ENCODE data around the gene CACNA1E.

Gene CACNA1E

DNA sequence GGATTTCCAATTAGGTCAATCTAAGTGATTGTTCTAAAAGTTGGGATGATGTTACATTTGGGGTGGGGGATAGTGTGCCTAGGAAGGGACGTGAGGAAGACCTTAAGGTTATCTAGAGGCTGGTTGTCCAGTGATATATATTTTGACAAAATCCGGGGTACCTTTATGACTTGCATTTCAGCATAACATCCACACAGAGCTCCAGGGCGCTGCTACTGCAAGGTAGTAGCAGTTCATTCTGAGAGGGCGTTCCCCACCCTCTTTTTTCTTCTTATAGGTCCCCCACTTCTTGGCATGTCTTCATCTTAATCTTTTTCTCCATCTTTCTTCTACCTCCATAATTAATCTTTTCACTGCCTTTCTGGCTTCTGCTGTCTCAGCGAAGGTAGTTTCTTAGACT lies 161.9 kb downstream of the CACNA1E start:
- DNase-seq: no peak

DNA sequence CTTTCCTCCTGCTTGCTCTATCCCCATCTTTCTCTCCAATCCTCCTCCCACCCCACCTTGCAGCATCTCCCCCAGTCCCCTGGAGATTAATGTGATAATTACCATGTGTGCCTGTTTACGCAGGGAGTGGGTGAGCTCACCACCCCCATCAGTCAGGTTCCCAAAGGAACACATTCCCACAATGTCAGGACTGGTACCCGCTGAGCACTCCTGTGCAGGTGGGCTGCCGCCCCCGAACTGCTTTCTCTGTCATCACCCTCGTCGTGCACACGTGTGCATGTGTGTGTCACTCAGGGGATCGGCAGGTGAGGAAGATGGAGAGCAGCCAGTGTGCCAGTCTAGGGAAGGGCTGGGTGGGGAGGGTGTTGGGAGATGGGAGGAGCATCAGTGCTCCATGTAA lies 163.4 kb downstream of the CACNA1E start:
- DNase-seq: no peak

DNA sequence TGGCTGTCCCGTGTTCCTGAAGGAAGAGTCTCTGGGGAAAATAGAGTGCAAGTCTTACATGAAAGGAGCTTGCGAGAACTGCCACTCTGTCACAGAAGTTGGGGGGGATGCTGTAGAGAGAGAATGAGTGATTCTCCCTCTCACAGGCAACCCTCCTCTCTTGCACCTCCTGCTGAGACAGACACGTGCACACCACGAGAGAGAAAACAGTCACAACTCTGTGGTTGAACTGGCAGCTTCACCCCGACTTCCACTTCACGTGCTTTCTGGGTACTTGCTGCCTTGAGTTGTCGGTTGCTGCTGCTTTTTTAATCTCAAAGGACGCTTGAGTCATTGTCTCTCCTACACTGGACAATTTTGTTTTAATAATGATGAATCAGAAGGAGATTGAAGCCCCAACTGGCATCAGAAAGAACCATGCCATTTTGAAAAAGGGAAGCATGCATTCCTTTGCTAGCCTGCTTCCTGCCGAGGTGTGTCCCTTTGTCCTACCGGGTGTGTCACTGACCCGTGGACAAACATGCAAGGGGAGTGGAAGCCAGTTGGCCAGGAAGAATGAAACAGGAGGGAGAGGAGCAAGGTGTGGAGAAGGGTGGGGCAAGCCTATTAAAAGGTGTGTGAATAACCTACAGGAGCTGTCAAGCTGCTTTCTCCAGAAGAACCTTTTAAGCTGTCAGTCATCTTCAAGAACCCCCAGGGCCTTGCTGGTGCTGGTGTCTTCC lies 164.2 kb downstream of the CACNA1E start:
- DNase-seq: no peak

DNA sequence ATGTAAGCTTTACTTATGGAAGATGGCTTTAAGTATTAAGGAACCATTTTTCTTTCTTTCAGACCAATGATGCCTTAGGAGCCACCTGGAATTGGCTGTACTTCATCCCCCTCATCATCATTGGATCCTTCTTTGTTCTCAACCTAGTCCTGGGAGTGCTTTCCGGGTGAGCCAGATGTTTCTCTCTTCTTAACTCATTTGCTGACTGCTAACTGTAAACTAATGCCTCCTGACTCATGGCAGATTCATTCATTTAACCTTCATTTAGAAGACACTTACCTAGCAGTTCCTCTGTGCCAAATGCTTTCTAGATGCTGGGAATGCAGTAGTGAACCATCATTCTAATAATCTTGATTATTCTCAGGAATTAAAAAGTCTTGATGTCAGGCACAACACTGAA lies 168.0 kb downstream of the CACNA1E start:
- no peak for DNase-seq

DNA sequence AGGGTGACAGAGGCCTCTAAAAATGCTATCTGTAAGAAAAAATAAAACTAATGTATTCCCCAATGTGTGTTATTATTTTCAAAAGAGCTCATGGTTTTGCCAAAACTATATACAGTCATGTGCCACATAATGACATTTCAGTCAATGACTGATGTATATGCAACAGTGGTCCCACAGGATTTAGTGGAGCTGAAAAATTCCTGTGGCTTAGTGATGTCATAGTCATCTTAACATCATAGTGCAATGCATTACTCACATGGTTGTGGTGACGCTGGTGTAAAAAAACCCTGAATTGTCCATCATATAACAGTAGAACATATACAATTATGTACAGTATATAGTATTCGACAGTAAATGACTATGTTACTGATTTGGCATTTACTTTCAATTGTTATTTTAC lies 172.4 kb downstream of the CACNA1E start:
- DNase-seq: no peak

DNA sequence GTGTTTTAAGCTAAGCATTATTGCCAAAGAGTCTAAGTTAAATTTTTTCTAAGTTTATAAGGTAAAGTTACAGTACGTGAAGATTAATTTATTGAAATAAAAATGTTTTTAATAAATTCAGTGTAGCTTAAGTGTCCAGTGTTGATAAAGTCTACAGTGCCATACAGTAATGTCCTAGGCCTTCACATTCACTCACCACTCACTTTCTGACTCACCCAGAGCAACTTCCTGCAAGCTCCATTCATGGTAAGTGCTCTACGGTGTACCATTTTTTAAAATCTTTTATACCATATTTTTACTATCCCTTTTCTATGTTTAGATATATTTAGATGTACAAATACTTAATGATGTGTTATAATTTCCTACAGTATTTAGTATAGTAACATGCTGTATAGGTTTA lies 173.2 kb downstream of the CACNA1E start:
- no peak for DNase-seq

DNA sequence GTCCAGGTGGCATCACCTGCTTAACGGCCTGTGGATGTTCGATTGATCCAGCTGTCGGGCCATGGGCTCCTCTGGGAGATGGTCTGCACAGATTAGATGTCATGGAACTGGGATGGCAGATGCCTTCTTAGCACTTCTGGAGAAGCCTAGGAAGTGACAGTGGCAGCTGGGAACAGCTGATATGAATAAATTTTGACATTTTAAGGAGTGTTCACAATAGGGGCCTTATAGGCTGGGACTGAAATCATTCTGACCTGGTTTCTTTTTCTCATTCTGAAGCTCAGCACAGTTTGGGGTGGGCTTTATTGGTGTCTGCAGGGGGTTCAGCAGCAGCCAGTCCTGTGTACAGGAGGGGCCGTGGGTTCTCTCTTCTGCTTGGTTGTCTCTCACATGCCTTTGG lies 175.3 kb downstream of the CACNA1E start:
- DNase-seq: no peak

DNA sequence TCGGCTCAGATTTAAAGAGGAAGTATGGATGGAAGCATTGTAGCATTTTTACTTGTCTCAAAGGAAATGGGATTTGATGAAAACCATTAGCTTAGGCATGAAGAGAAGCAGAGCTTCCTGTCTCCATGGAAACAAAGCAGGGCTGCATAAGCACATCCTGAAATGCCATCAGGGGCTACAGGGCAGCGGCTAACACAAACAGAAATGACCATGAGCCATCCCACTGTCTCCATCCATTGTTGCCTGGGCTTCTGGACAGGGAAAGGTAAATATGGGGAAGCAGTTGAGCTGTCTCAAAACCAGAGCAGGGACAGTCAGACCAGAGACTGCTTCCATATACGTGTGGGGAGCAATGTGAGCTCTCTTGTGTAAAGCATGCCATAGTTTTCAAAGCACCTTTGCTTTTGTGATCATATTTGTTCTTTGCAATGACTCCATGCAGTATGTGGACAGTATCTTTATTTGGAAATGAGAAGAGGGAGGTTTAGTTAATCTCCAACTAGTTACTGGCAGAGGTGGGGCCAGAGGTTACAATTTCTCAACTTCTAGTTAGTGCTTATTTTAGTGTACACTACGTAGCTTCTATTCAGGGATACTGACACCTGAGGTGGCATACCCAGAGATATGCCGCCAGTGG lies 176.1 kb downstream of the CACNA1E start:
- no peak for DNase-seq

DNA sequence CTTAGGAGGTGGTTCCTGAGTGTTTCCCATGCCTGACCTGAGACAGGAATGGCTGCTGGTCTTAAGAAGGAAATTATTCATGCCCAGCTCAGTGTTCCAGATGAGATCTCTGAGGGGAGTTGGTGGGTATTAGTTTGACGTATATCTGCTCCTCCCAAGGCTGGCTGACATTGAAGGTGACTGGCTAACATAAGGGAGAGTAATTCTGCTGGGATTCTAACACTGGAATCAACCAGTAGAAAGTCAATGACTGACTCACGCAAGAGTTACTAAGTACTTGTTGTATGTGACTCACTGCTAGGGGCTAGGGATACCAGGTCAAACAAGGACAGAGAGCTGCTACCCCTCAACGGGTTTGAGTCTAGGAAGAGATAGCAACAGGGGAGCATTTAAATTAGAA lies 177.3 kb downstream of the CACNA1E start:
- no peak for DNase-seq

DNA sequence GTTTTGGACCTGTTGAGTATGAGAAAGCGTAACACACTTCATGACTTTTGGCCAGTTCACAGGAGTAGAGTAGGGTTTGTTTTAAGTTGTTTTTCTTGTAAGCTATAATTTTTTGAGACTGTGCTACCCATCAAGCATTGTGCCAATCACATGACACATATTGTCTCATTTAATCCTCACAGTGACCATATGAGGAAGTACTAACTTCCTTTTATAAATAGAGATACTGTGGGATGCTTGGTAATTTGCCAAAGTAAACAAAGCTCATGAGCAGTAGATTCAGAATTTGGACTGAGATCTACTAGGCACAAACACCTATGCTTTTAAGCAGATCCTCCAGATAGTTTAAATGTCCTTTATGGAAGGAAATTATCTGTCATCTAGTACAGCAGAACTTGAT lies 178.3 kb downstream of the CACNA1E start:
- no peak for DNase-seq

DNA sequence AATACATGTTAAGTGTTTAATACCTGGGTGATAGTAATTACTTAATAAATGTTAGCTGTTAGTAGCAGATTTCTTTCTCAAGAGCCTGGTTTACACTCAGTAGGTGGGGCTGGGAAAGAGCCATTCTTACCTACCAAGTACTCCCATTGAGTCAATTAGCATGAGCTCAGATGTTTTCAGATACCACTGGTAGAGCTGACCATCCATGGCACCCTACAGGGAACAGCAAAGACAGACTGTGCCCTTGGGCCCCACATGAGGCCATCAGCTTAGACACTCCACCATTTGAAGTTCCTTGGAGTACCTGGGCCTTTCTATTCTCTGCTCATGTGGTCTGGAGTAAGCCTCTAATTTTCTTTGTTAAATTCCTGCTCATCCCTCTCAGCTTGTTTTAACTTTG lies 179.3 kb downstream of the CACNA1E start:
- DNase-seq: no peak

DNA sequence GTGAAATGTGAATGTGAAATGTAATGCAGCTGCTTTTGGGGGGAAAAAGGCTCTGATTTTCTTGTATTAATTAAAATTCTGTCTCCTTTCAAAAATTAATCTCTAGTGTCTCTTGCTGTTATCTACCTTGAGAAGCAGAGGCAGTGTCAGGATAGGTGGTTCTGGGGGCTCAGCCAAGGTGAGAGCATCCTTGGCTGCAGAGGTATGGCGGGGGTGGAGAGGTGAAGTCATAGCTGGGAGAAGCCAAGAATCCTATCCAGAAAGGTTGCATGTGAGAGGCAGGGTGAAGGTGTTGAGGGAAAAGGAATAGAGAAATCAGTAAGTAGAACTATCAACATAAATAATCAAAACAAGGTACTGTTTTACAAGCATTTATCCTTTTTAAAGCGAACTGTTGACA lies 181.2 kb downstream of the CACNA1E start:
- no peak for DNase-seq

DNA sequence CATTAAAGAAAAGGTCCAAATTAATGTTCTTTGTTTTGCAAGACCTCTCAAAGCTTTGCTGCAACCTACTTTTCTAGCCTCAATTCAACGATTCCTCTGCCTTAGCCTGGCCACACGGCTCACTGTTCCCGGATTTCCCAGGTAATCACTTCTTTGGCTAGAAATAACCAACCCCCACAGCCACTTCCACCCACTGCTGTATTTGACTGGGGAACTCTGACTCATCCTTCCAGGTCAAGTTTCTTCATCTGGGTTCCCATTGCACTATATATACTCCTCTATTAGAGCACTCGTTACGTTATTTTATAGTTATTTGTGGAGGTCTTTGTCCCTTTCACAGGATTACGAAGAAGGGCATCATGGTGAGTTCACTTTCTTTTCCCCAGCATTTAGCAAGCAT lies 185.9 kb downstream of the CACNA1E start:
- DNase-seq: no peak

DNA sequence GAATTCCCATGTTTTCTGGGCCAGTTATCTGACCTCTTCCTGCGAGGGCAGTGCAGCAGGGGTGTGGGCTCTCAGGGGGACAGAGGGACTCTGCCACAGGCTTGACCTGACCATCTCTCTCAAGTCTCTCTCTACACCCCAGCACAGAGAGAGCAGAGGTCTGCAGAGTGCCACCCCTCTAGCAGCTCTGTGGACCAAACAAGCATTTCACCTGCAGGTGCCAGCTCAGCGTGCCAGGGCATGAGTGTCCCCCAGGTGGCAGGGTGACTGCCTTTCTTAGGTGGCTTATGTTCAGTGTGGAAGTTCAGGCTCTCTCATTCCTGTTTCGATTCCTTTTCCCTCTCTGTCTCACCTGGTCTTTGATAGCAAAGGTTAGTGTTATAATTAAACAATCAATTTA lies 191.3 kb downstream of the CACNA1E start:
- no peak for DNase-seq

DNA sequence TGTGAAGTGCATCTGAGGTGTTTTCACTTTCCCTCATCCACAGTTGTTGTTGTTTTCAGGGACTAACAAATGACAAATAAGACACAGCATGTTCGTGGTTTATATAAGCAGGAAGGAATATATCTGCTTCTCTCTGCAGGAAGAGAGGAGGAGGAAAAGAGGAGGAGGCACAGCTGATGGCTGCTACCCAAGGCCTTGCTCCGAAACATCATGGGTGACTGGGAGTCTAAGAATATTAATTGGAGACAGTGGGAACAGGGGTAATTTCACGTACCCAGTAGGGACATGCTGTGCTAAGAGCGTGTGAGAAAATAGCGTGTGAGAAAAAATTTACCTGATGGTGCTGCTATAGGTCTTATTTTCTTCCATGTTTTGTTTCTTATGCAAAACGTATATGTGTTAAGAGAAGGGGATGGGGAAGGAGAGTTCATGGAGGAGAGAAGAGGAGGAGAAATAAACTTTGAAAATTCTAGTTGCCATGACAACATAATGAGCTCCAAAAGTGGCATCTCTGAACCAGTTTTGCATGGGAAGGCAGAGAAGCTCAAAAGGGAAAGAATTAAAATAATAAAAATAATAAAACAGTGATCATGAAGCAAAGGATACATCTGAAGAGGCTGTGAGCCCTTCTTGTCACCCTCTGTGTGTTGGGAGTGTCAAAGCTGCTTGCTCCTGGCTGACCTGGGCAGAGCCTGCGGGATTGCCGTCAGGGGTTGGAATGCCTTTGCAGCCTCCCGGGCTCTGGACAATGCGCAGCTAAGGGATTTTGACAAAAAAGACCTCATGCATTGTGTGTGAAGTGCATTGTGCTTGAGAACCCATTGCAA lies 192.0 kb downstream of the CACNA1E start:
- DNase-seq: no peak

DNA sequence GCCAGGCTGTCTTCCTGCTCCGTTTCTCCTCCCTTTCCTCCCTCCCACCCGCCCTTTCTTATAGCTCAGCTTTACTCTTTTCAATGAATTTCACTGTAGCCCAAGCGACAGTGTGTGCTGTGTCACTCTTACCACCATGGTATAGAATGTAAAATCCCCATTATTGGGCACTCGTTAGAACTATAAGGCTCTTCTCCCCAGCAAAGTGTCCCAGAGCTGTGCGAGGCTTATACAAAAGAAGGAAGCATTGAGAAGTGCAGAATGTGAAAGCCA lies 192.5 kb downstream of the CACNA1E start:
- DNase-seq: no peak

DNA sequence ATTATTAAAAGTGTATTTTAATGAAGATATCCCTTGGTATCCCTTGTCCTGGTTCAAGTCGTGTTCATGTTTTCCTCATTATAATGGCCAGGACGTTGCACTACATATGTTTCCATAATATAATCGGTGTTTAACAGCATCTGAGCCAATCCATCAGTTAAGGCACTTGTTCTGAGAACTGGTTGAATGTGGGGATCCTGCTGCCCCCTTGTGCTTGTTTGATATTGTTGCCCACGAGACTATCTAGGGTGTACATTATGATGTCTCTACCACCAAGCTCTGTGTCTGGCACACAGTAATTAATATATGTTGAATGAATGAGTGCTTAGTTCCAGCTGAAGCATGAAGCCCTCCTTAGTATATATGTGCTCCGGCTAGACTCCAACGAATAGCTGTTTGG lies 193.0 kb downstream of the CACNA1E start:
- DNase-seq: no peak

DNA sequence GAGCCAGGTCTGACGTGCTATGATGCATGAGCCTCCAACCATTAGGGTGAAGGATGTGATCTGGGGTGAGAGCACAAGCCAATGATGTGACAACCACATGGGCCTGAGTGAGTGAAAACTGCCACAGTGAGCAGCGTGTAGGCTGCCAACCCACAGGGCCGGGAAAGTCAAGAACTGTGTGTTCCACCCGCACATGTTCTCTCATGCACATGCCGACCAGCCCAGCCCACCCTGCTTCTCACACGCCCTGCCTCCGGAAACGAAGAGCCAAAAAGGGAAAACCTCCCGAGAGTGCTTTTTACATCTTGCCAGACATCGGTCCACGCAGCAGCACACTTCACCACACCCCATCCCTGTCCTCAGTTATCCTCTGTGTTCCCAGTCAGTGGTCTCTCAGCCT lies 197.0 kb downstream of the CACNA1E start:
- DNase-seq: no peak

DNA sequence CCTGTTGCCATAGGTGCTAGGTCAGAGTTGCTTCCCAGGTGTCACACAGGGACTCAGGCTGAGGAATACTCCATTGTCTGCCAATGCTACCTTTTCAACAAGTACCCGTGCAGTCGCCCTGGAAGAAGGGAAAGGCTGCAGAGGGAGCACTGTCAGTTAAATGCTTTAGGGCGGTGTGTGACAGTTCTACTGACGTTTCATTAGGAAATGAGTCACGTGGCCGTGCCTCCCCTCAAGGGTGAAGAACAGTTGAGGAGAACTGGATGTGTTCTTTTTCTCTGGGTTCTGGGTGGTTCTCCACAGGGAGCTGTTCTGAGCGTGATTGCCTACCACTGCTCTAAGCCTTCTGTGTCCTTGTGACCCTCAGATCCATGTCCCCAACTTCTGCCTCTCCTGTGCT lies 197.6 kb downstream of the CACNA1E start:
- DNase-seq: no peak

DNA sequence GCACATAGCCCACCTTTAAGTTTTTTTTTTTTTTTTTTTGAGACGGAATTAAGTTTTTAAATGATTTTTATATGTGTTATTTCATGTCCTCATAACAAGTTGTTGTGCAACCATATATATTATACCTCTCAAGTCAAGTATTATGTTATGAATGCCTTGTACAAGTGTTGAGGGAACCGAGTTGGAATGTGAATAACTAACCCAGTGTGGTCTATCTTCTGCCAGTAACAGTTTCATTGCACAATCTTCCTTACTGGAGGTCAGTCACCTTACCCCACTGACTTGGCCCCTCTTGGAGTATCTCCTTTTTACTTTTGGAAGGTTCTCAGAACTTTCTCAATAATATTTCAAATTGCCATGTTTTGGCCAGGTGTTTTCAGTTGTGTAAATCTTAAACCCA lies 201.9 kb downstream of the CACNA1E start:
- DNase-seq: no peak

DNA sequence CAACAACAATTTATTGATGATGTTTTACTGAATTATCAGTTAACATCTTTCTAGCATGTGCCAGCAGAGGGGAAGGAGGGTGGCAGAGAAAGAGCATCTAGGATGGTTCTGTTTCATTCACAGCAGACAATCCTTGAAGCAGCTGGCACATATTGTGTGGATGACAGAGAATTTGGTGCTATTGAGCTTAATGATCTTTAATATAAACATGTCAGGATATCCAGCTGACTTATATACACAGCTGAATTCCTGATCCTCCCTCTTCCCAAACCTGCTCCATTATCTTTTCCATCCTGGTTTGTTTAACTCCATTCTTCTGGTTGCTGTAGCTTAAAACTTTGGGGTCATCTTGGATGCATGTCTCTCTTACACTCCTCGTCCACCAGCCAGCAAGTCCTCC lies 218.6 kb downstream of the CACNA1E start:
- no peak for DNase-seq

DNA sequence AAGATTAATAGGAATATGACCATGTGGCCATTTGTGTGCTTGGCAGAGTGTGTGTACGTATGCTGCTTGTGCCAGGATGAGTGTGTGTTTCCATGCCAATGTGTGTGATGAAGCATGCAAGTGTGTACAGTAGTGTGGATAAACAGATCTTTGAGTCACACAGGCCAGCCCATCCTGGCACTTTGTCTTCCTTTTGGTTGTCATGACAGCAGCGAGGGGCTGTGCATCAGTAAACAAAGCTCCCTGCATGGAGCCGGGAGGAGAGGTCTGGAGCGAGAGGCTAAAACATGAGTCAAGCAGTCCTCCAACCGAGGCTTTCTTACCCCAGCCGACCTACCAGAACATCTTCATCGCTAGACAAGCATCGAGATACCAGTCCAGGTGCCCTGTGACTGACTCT lies 221.2 kb downstream of the CACNA1E start:
- DNase-seq: no peak

DNA sequence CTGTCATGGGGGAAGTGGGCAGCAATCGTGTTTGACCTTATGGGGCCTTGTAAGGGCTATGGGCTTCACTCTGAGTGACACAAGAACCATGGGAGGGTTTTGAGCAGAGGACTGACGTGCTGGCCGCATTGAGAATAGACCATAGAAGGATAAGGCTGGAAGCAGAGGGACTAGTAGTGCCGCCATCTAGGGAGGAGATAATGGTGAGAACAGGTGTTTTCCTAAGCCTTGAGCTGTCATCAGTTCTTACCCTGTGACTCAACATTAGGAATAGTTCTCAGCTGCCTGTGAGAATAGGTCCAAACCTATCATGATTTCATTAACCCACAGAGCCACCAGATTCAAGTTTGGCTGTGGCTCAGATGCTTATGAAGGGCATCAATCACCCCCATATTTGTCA lies 228.5 kb downstream of the CACNA1E start:
- no peak for DNase-seq

DNA sequence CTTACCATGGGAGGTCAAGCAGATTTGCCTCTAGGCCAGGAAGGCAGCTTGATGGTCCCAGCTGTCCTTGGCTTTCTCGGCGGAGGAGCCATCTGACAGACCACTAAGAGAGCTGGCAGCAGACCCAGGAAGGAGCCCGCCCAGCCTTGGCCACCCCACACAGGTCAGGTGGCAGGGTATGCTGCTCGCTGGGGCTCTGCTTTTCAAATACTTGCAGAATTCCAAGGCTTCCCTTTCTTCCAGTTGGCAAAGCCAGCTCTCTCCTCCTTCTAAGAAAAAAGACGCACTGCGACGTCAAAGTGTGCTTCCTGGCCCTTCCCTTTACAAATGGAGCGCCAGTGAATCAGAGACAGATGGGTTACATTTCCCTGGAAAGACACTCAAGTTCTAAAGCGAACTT lies 229.4 kb downstream of the CACNA1E start:
- no peak for DNase-seq

DNA sequence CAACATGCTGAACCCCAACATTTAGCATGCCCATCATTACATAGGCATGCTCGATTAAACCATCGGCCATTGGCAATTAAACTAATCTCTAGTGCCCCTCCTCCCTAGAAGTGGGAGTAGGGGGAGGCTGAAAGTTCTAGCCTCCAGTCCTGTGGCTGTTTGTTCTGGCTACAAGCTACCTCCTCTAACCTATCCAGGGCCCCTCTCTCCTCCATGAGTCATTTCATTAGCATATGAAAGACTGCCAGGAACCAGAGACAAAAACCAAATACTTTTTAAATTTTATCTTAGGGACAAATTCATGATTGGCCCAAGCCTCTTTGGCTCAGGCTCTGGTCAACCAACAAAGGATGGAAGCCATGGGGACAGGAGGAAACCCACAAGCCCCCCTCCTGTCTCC lies 231.1 kb downstream of the CACNA1E start:
- DNase-seq: no peak

Measured in stimulated activated naive CD4-positive, alpha-beta T cell treated with Interleukin-2 at 50 U/mL for 16 hours (primary cell).